ENCODE results near the gene EFHC1.
"Not testable (repeated sequence)": the region's sequence is repeated elsewhere in the genome, so short reads cannot be mapped to it uniquely, and the experiment has no call there.

DNA sequence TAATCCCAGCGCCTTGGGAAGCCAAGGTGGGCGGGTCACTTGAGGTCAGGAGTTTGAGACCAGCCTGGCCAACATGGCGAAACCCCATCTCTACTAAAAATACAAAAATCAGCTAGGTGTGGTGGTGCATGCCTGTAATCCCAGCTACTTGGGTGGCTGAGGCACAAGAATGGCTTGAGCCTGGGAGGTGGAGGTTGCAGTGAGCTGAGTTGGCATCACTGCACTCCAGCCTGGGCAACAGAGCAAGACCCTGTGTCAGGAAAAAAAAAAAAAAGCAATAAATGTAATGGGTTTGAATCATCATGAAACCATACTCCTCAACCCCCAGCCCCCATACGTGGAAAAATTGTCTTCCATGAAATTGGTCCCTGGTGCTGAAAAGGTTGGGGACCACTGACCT lies 32.0 kb upstream of the EFHC1 start:
- TF ChIP-seq, protein P1, sequence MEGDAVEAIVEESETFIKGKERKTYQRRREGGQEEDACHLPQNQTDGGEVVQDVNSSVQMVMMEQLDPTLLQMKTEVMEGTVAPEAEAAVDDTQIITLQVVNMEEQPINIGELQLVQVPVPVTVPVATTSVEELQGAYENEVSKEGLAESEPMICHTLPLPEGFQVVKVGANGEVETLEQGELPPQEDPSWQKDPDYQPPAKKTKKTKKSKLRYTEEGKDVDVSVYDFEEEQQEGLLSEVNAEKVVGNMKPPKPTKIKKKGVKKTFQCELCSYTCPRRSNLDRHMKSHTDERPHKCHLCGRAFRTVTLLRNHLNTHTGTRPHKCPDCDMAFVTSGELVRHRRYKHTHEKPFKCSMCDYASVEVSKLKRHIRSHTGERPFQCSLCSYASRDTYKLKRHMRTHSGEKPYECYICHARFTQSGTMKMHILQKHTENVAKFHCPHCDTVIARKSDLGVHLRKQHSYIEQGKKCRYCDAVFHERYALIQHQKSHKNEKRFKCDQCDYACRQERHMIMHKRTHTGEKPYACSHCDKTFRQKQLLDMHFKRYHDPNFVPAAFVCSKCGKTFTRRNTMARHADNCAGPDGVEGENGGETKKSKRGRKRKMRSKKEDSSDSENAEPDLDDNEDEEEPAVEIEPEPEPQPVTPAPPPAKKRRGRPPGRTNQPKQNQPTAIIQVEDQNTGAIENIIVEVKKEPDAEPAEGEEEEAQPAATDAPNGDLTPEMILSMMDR (IDR thresholded peaks at IDR 0.05): not testable (repeated sequence)
- not testable (repeated sequence) for TF ChIP-seq EZH2, EZH2phosphoT487 (IDR thresholded peaks at IDR 0.05)

All from neural progenitor cell (in vitro differentiated cells).